ENCODE measurements around the gene TCHH.

The TCHH gene

GRCh38 chr1:152151646-152152045, 36.4 kb upstream of the TCHH start (continued):
- TF ChIP-seq ZBTB49 (tag by site-specific recombination; IDR thresholded peaks at IDR 0.05; ENCODE audit: low read depth) (no peak), ZNF580 (tag by site-specific recombination; IDR thresholded peaks at IDR 0.05) (no peak), ZXDB (tag by site-specific recombination; IDR thresholded peaks at IDR 0.05) (no peak), ZNF571 (tag by site-specific recombination; IDR thresholded peaks at IDR 0.05) (no peak), ZNF677 (tag by site-specific recombination; IDR thresholded peaks at IDR 0.05) (no peak), ZBTB7A (tag by site-specific recombination; IDR thresholded peaks at IDR 0.05; ENCODE audit: low read depth) (no peak), ZNF366 (tag by site-specific recombination; conservative IDR thresholded peaks at IDR 0.05) (no peak), ZNF239 (tag by site-specific recombination; IDR thresholded peaks at IDR 0.05) (no peak), ZNF660 (tag by site-specific recombination; IDR thresholded peaks at IDR 0.05) (no peak), ZNF214 (tag by site-specific recombination; IDR thresholded peaks at IDR 0.05; ENCODE audit: borderline replicate concordance) (no peak), SCRT2 (tag by site-specific recombination; IDR thresholded peaks at IDR 0.05) (no peak), ZNF292 (tag by site-specific recombination; IDR thresholded peaks at IDR 0.05; ENCODE audit: borderline replicate concordance, low read depth) (no peak)

GRCh38 chr1:152148981-152149380, 33.7 kb upstream of the TCHH start:
- no peaks in the 10 kb centered on the region for H3K36me3 ChIP-seq (ENCODE audit: control insufficient read depth in 2 of 2, insufficient read depth in 1 of 2, low read length in 2 of 2)
- H3K27ac ChIP-seq (ENCODE audit: extremely low read depth, low read depth, low read length): no peak overlapping the region
- TF ChIP-seq ZNF221 (tag by site-specific recombination; IDR thresholded peaks at IDR 0.05; ENCODE audit: borderline replicate concordance) (no peak), ZNF514 (tag by site-specific recombination; IDR thresholded peaks at IDR 0.05) (no peak)
- ChIA-PET CTCF (interaction anchor here (0.8 to 4.8 kb wide), 9 partner anchors 28 to 310 kb away, joined by 3 to 32 read pairs (median 3); no protein-coding TSS in a partner anchor), POLR2A (no interaction called here)
- H3K4me1 ChIP-seq (ENCODE audit: control insufficient read depth, insufficient read depth, low read length): no peaks in the 10 kb centered on the region
- H3K4me3 ChIP-seq (ENCODE audit: low read depth, low read length): no peak overlapping the region
- H3K9me3 ChIP-seq (ENCODE audit: control insufficient read depth, insufficient read depth, low read depth, low read length): no peaks in the 10 kb centered on the region

GRCh38 chr1:152148051-152148450, 32.8 kb upstream of the TCHH start:
- CTCF ChIA-PET: interaction anchor here (0.6 to 4.8 kb wide), 6 partner anchors 32 to 311 kb away, joined by 3 to 32 read pairs (median 3); no protein-coding TSS in a partner anchor
- Histone ChIP-seq H3K36me3 (ENCODE audit: control insufficient read depth in 2 of 2, insufficient read depth in 1 of 2, low read length in 2 of 2) (no peaks in the 10 kb centered on the region), H3K9me3 (ENCODE audit: control insufficient read depth, insufficient read depth, low read depth, low read length) (no peaks in the 10 kb centered on the region), H3K4me3 (ENCODE audit: low read depth, low read length) (no peak overlapping the region), H3K27ac (ENCODE audit: extremely low read depth, low read depth, low read length) (no peak overlapping the region), H3K4me1 (ENCODE audit: control insufficient read depth, insufficient read depth, low read length) (no peaks in the 10 kb centered on the region)
- no peak for TF ChIP-seq ZNF138 (tag by site-specific recombination; IDR thresholded peaks at IDR 0.05; ENCODE audit: borderline replicate concordance)
- peak; percentile 98 for TF ChIP-seq ZNF585B (tag by site-specific recombination; IDR thresholded peaks at IDR 0.05)
- TF ChIP-seq ZBTB20 (tag by site-specific recombination; IDR thresholded peaks at IDR 0.05): no peak
- peak; percentile 90 for TF ChIP-seq SETDB1 (IDR thresholded peaks at IDR 0.05; ENCODE audit: insufficient read length, low read length)
- no peak for TF ChIP-seq ZNF280D (tag by site-specific recombination; IDR thresholded peaks at IDR 0.05)
- no peak for TF ChIP-seq ZBTB11 (tag by site-specific recombination; conservative IDR thresholded peaks at IDR 0.05; ENCODE audit: low read depth)
- TF ChIP-seq KLF10 (tag by site-specific recombination; IDR thresholded peaks at IDR 0.05): no peak
- TF ChIP-seq ZNF175 (tag by site-specific recombination; IDR thresholded peaks at IDR 0.05): no peak
- no peak for TF ChIP-seq ZNF426 (tag by site-specific recombination; IDR thresholded peaks at IDR 0.05)
- no peak for TF ChIP-seq HOXC10 (CRISPR knock-in tag; IDR thresholded peaks at IDR 0.05)
- no peak for TF ChIP-seq ZSCAN16 (tag by site-specific recombination; IDR thresholded peaks at IDR 0.05)
- POLR2A ChIA-PET: interaction anchor here (0.6 kb wide), 1 partner anchor 40 kb away, joined by 3 read pairs; no protein-coding TSS in a partner anchor
